ENCODE results near the gene CCZ1B.
"Not testable (repeated sequence)": the region's sequence is repeated elsewhere in the genome, so short reads cannot be mapped to it uniquely, and the experiment has no call there.

GRCh38 chr7:6829616-6830015 is 3.5 kb upstream of the CCZ1B start:
- not testable (repeated sequence) for TF ChIP-seq CTCF, POLR2A (IDR thresholded peaks at IDR 0.05)

All from adrenal gland (tissue), 5 donors.